ENCODE measurements around the gene SLCO2A1. TPM values are rescaled to one million over a fixed set of nuclear protein-coding genes. Genes with fewer than 3 reads are reported as not detected.

SLCO2A1 gene
- total RNA-seq, 2 donors from 2014 or later, result 0.10 TPM; not detected in 1

DNA sequence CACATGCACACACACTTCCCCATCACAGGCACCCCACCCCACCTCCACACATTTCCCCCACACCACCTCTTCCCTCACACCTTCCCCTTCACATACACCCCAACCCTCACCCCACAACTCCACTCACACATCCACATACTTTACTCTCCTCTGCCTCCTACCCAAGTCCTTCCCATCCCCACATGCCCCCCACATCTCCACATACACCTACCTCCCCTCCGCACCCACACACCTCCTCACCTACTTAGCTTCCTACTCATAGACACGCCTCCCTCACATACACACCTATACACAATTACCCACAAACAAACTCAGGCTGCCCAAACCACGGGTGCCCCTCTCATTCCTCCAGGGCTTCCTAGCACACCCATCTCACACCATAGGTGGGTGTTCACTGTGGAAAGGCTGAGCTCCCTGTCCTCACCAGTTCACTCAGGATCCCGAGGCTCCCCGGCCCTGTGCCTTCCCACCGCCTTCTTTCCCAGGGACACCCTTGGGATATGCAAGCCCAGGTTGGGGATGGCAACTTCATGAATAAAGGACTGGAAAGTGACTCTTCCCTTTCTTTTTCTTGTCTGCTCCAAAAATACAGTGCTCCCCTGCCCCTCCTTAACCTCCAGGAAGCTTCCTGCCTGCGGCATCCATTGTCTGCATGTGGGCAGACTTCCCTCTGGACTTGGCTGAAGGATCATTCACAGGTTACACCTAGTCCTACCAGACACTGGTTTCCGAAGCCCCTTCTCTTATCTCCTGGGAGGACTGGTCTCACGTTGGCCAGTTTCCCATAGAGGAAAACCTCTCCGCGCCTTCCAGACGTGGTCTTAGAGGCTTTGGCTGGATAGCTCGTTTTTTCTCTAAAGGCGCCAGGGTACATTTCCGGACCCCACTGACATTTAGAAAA, 61.5 kb downstream of the SLCO2A1 start:
- no peak overlapping the region for H3K4me3 Mint-ChIP-seq
- no peak overlapping the region for H3K27ac Mint-ChIP-seq
- peaks cover 3% of the 10 kb centered on the region in 2 donors for H3K36me3 Mint-ChIP-seq (ENCODE audit: insufficient read depth in 2 of 2)
- ATAC-seq (replicated peaks in 1 of 2) (no peak), DNase-seq (no peak)
- H3K27me3 Mint-ChIP-seq (ENCODE audit: low read depth), result peaks cover 1% of the 10 kb centered on the region
- H3K9me3 Mint-ChIP-seq, result peaks cover 7 to 8% of the 10 kb centered on the region in 2 donors
- H3K4me1 Mint-ChIP-seq (ENCODE audit: low read depth), result no peaks in the 10 kb centered on the region

DNA sequence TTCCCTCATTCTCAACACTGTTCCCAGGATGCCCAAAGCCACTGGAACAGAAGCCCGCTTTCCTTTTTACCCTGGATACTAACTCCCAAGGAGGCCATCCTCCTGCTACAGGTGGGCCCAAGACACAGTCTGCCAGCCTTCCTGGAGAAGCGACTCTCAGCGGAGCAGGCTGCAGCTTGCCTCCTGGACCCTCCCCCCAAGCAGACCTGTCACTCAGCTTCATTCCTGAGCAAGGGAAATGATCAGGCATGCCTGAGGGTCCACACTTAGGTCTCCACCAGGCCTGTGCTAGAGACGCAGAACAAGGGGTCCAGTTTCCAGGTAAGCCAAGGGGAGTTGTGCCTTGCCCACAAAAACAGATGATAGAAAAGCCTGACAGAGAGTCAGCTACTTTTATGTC, 62.8 kb downstream of the SLCO2A1 start:
- Mint-ChIP-seq H3K4me1 (ENCODE audit: low read depth) (no peaks in the 10 kb centered on the region), H3K27me3 (ENCODE audit: low read depth) (no peaks in the 10 kb centered on the region), H3K4me3 (no peak overlapping the region), H3K27ac (no peak overlapping the region), H3K9me3 (peaks cover 4 to 5% of the 10 kb centered on the region in 2 donors), H3K36me3 (ENCODE audit: insufficient read depth in 2 of 2) (peaks cover under 1% of the 10 kb centered on the region in 2 donors)
- ATAC-seq (replicated peaks in 1 of 2) (no peak), DNase-seq (no peak)

DNA sequence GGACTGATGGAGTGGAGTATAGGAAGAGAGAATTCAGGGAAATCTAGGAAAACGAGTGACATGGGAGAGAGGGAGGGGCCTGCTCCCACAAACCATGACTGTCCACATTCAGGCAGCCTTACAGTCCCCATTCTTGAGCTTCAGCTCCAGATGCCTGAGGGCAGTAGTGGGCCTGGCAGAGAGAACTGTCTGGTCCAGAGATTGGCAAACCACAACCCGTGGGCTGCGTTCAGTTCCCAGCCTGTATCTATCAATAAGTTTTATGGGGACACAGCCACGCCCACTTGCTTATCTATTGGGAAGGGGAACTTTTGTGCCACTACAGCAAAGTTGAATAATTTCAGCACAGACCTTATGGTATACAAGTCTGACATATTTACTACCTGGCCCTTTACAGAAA, 63.8 kb downstream of the SLCO2A1 start:
- ATAC-seq (replicated peaks in 1 of 2), result no peak
- H3K4me3 Mint-ChIP-seq, result no peak overlapping the region
- no peaks in the 10 kb centered on the region for H3K9me3 Mint-ChIP-seq
- H3K27ac Mint-ChIP-seq, result no peak overlapping the region
- H3K27me3 Mint-ChIP-seq (ENCODE audit: low read depth), result no peaks in the 10 kb centered on the region
- H3K36me3 Mint-ChIP-seq (ENCODE audit: insufficient read depth in 2 of 2), result no peaks in the 10 kb centered on the region
- no peaks in the 10 kb centered on the region for H3K4me1 Mint-ChIP-seq (ENCODE audit: low read depth)
- DNase-seq, result no peak

DNA sequence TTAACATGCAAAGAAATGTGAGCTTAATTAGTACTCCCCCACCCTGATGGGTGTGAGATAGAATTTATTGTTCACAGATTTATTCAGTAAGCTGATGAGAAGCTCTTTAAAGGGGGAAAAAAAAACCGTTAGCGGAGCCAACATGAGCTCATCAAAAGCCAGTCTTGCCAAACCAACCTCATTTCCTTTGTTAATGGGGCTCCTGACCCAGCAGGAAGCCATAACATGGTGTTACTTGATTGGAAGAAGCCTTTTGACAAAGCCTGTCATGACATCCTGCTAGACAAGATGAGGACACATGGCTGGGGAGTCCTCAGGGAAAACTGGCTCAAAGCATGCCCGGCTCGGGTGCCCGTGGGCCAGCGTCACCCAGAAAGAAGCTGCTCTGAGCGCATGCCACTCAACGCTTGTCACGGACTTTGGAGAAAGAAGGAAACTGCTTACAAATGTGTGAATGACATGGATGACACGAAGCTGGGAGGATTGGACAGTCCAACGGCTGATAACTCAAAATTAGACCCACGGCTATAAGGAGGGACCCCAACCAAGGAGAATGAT, 64.6 kb downstream of the SLCO2A1 start:
- no peak for ATAC-seq (replicated peaks in 1 of 2)
- H3K27ac Mint-ChIP-seq, result no peak overlapping the region

DNA sequence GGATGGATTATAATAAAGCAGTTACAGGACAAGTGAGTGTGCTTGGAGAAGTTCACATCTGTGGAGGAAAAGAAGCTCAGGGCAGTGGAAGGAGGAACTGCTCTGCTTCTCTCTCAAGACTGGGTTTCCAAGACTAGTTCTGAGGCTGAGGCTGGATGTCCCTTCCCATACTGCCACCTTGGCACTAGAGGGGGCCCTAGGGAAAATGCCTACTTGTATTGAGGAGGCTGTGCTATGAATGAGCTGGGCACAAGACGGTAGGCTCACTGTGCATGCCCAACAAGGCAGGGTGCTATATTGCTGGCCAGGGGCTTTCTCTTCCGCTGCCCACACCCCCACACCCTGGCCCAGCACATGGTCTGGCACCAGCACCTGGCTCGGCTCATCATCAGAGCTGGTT, 65.2 kb downstream of the SLCO2A1 start:
- H3K4me3 Mint-ChIP-seq, result no peak overlapping the region
- H3K27ac Mint-ChIP-seq, result no peak overlapping the region
- H3K9me3 Mint-ChIP-seq, result peaks cover 0 to 2% of the 10 kb centered on the region in 2 donors
- H3K36me3 Mint-ChIP-seq (ENCODE audit: insufficient read depth in 2 of 2), result no peaks in the 10 kb centered on the region
- ATAC-seq (replicated peaks in 1 of 2) (no peak), DNase-seq (no peak)
- no peaks in the 10 kb centered on the region for H3K4me1 Mint-ChIP-seq (ENCODE audit: low read depth)
- no peaks in the 10 kb centered on the region for H3K27me3 Mint-ChIP-seq (ENCODE audit: low read depth)

More for the DNA sequence above, 64.6 kb downstream of the SLCO2A1 start:
- Mint-ChIP-seq H3K9me3 (peaks cover 0 to 2% of the 10 kb centered on the region in 2 donors), H3K4me3 (no peak overlapping the region), H3K27me3 (ENCODE audit: low read depth) (no peaks in the 10 kb centered on the region), H3K4me1 (ENCODE audit: low read depth) (no peaks in the 10 kb centered on the region), H3K36me3 (ENCODE audit: insufficient read depth in 2 of 2) (no peaks in the 10 kb centered on the region)
- no peak for DNase-seq

DNA sequence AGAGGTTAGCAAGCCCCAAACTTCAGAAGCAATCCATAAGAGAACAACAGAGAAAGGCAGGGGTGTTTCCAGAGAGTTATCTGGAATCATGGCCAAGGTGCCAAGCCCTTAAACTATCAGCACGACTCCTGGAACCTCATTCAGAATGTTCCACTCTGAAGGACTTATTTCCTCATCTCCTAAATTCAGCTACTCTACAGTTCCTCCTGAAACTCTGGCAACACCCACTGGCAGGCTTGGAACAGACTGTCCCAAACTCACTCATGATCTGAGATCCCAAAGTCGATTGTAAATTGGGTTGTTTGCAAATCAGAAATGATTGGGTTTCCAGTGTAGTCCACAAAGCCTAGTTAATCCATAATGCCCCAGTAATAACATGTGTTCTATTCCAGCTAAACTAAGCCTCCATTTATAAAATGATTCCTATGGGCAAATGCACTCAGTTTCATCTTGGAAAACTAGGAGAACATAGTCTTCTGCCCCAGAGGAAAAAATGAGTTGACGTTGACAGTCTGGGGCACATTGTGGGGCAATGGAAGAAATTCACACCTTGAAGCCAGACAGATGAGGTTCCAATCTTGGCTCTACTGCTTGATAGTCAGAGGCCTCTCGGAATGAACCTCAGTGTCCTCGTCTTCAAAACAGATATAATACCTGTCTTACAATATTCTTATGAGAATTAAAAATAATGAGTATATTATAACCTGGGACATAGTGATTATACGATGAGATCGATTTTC, 65.9 kb downstream of the SLCO2A1 start:
- DNase-seq, result no peak
- peaks cover 0 to 2% of the 10 kb centered on the region in 2 donors for H3K9me3 Mint-ChIP-seq
- no peak overlapping the region for H3K27ac Mint-ChIP-seq
- no peaks in the 10 kb centered on the region for H3K4me1 Mint-ChIP-seq (ENCODE audit: low read depth)
- no peak overlapping the region for H3K4me3 Mint-ChIP-seq
- H3K27me3 Mint-ChIP-seq (ENCODE audit: low read depth), result no peaks in the 10 kb centered on the region
- no peak for ATAC-seq (replicated peaks in 1 of 2)
- no peaks in the 10 kb centered on the region for H3K36me3 Mint-ChIP-seq (ENCODE audit: insufficient read depth in 2 of 2)

DNA sequence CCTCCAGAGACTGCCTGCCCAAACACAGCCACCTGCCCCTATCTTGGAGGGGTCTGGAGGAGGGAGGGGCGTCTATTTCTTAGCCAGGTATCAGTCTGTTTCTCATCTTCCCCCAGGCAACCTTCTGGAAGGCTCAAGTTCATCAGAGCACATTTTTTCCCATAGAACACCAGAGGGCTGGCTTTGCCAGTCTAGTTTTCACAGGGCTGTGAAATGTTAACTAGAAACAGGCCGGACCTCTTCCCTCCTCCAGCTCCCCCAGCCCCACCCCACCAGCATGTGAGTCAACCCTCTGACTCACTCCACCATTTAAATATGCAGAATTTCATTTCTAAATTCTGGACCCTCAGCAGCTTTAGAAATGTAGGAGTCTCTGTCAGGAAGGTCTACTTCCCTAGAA, 66.9 kb downstream of the SLCO2A1 start:
- DNase-seq (no peak), ATAC-seq (replicated peaks in 1 of 2) (no peak)
- Mint-ChIP-seq H3K4me3 (no peak overlapping the region), H3K4me1 (ENCODE audit: low read depth) (no peaks in the 10 kb centered on the region), H3K36me3 (ENCODE audit: insufficient read depth in 2 of 2) (no peaks in the 10 kb centered on the region), H3K27me3 (ENCODE audit: low read depth) (no peaks in the 10 kb centered on the region), H3K9me3 (peaks cover 0 to 2% of the 10 kb centered on the region in 2 donors), H3K27ac (no peak overlapping the region)

DNA sequence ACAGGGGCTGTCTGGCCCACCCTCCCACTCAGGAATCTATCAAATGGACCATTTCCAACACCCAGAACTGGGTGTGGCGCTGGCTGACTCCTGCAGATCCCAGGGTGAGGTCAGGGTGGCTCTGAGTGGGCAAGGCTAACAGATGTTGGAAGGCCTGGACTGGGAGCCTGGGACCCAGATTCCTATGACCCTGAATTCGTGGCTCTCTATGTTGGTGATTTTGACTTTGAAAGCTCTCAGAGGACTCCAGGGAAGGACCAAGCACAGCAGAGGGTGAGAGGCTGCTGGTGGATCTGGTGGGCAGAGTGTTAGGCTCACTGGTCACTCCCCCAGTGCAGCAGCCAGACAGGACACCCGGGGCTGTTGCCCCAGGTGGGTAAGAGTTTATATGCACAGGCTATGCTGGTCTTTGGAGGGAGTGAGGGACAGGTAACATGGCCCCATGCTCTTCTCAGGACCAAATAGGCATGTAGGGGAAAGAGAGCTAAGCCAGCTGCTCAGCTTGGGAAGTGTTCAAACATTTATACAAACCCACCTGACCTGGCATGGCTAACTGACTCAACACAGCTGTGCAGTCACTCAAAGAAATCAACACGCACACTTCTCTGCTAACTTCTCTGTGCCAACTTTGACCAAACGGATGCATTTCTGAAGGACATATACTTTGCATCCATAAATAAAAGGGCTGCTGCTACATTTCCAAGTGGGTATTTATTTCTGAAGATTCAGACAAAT, 71.5 kb downstream of the SLCO2A1 start:
- no peak for DNase-seq
- Mint-ChIP-seq H3K4me3 (no peak overlapping the region), H3K4me1 (ENCODE audit: low read depth) (no peaks in the 10 kb centered on the region), H3K36me3 (ENCODE audit: insufficient read depth in 2 of 2) (no peaks in the 10 kb centered on the region), H3K27me3 (ENCODE audit: low read depth) (no peaks in the 10 kb centered on the region), H3K9me3 (peaks cover 0 to 2% of the 10 kb centered on the region in 2 donors), H3K27ac (no peak overlapping the region)
- no peak for ATAC-seq (replicated peaks in 1 of 2)

DNA sequence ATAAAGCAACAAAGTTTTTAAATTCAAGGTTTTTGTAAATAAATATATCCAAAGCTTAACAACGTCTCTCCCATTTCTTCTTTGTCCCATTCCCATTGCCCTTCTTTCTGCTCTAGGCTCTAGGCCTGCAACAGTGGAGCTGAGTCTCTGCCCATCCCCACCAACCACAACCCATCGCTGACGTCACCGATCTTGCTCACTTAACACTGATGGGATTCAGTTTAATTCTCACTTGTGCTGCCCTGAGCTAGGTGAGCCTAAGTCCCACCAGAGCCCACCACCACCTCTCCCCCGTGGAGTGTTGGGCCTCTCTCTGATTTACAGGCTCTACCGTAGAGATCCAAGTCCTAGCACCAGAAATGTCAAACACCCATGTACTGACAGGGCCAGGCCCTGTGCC, 72.7 kb downstream of the SLCO2A1 start:
- Mint-ChIP-seq H3K27ac (no peak overlapping the region), H3K4me1 (ENCODE audit: low read depth) (no peaks in the 10 kb centered on the region), H3K36me3 (ENCODE audit: insufficient read depth in 2 of 2) (no peaks in the 10 kb centered on the region), H3K9me3 (peaks cover 0 to 2% of the 10 kb centered on the region in 2 donors), H3K27me3 (ENCODE audit: low read depth) (no peaks in the 10 kb centered on the region), H3K4me3 (no peak overlapping the region)
- ATAC-seq (replicated peaks in 1 of 2) (no peak), DNase-seq (no peak)

DNA sequence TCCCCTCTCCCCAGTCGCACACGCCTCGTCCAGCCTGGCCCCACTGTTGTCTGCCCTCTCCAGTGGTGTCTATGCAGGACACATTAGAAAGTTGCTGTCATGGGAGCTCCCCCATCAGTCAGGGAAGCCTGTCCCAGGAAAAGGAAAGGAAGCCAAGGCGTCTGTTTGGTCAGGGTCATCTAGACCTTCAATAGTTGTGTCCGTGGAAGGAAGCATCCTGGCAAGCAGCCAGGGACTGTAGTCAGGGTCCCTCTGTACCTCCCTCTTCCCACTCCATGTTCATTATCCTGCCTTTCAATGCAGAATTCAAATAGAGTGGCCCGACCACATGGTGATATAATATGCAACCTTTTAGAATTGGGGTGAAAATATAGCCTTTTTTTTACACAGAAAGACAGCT, 73.4 kb downstream of the SLCO2A1 start:
- Mint-ChIP-seq H3K4me1 (ENCODE audit: low read depth) (no peaks in the 10 kb centered on the region), H3K4me3 (no peak overlapping the region)

DNA sequence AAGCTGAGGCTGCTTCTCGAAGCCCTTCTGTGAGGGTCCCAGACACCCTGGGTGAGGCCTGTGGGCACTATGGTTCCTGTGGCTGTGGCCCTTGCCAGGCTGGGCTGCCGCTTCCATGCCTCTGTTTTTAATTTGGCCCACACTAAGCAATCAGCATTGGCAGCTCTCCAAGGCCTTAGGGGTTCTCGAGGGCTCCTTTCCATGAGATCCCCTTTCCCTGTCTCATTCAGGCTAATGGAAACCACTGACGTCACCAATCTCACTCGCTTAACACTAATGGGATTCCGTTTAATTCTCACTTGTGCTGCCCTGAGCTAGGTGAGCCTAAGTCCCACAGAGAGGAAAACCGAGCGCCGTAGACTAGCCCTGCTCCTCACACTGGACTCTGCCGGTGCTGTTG, 73.8 kb downstream of the SLCO2A1 start:
- Mint-ChIP-seq H3K4me1 (ENCODE audit: low read depth) (no peaks in the 10 kb centered on the region), H3K27ac (no peak overlapping the region), H3K4me3 (no peak overlapping the region), H3K9me3 (peaks cover 0 to 2% of the 10 kb centered on the region in 2 donors), H3K36me3 (ENCODE audit: insufficient read depth in 2 of 2) (no peaks in the 10 kb centered on the region), H3K27me3 (ENCODE audit: low read depth) (no peaks in the 10 kb centered on the region)
- ATAC-seq (replicated peaks in 1 of 2) (no peak), DNase-seq (no peak)

More for the DNA sequence above, 73.4 kb downstream of the SLCO2A1 start:
- H3K36me3 Mint-ChIP-seq (ENCODE audit: insufficient read depth in 2 of 2), result no peaks in the 10 kb centered on the region
- ATAC-seq (replicated peaks in 1 of 2), result no peak
- no peaks in the 10 kb centered on the region for H3K27me3 Mint-ChIP-seq (ENCODE audit: low read depth)
- no peak for DNase-seq
- H3K9me3 Mint-ChIP-seq, result peaks cover 0 to 2% of the 10 kb centered on the region in 2 donors
- H3K27ac Mint-ChIP-seq, result no peak overlapping the region

DNA sequence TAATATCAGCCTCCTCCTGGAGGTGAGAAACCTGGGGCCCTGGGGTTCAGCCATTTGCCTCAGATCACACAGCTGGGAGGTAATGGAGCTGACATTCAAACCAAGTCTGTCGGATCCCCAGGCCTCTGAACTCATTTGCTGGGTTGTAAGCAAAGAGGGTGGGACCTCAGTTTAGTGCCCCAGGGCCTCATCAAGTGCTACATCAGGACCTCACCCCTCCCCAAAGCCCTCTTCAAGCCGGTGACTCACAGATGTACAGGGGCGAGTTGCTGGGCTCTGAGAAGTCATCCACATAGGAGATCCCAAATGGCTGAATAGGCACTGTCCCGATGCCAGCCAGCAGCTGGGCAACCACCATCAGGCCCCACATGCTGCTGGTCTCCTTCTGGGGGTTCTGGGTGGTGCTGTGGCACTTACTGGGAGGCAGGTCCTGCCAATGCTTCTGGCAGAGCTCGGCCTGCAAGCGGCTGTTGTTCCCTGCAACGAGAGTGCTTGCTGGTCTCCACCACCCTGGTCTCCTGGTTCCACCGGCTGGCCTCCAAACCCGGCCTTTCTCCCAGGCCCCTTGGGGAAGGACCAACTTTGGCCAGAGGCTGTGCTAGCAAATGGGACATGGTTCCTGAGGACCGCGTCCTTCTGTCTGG, 74.9 kb downstream of the SLCO2A1 start:
- Mint-ChIP-seq H3K27me3 (ENCODE audit: low read depth) (no peaks in the 10 kb centered on the region), H3K4me3 (no peak overlapping the region)
- no peak for ATAC-seq (replicated peaks in 1 of 2)

More for the DNA sequence above, 74.9 kb downstream of the SLCO2A1 start:
- Mint-ChIP-seq H3K4me1 (ENCODE audit: low read depth) (no peaks in the 10 kb centered on the region), H3K9me3 (no peaks in the 10 kb centered on the region), H3K36me3 (ENCODE audit: insufficient read depth in 2 of 2) (no peaks in the 10 kb centered on the region), H3K27ac (no peak overlapping the region)
- DNase-seq, result no peak

Data from activated T-cell treated with anti-CD3 and anti-CD28 coated beads, Interleukin-2, amount 50 U/mL, for 72 hours (primary cell).